Loucy (cell line): ENCODE results near the gene TIGD3.

Source experiments
- EZH2phosphoT487 ChIP-seq: fragments of 200-600 bp; IDR thresholded peaks from 2 replicates; pipeline ENCODE4 v1.6.1; 2018; ENCODE audit warnings: antibody characterized with exemption, mild to moderate bottlenecking, moderate library complexity, borderline replicate concordance
- TF ChIP-seq, protein P1 (sequence below): fragments of 200-600 bp; sonication (generic); conservative IDR thresholded peaks from 2 replicates; pipeline ENCODE4 v1.5.1; 2014; ENCODE audit warnings: mild to moderate bottlenecking, antibody characterized with exemption, low read length

DNA sequence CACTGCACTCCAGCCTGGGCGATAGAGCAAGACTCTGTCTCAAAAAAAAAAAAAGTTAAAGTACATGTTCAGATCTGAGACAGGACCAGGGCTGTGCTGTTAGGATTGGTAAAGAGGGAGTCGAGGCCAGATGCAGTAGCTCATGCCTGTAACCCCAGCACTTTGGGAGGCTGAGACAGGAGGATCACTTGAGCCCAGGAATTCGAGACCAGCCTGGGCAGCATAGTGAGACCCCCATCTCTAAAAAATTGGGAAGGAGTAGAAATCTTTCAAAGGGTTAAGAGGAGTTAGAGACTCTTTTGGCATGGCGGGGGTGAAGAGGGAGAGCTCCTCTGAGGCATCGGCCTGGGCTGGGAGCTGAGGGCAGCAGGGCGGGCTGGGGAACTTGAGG is 16.1 kb downstream of the TIGD3 start:
- TF ChIP-seq, protein P1, sequence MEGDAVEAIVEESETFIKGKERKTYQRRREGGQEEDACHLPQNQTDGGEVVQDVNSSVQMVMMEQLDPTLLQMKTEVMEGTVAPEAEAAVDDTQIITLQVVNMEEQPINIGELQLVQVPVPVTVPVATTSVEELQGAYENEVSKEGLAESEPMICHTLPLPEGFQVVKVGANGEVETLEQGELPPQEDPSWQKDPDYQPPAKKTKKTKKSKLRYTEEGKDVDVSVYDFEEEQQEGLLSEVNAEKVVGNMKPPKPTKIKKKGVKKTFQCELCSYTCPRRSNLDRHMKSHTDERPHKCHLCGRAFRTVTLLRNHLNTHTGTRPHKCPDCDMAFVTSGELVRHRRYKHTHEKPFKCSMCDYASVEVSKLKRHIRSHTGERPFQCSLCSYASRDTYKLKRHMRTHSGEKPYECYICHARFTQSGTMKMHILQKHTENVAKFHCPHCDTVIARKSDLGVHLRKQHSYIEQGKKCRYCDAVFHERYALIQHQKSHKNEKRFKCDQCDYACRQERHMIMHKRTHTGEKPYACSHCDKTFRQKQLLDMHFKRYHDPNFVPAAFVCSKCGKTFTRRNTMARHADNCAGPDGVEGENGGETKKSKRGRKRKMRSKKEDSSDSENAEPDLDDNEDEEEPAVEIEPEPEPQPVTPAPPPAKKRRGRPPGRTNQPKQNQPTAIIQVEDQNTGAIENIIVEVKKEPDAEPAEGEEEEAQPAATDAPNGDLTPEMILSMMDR, result no peak
- TF ChIP-seq EZH2phosphoT487, result no peak
